Hippocampal formation (tissue), 2 donors: ENCODE results near the gene RALB.
A peak's percentile ranks its signal among the peaks of the same experiment; 100 is the strongest.
"Not testable (repeated sequence)": the region's sequence is repeated elsewhere in the genome, so short reads cannot be mapped to it uniquely, and the experiment has no call there.

Source experiments
- DNase-seq, 2 donors: peaks; one replicate each; lab custom pipeline; 2025; lab: John Stamatoyannopoulos, UW

Gene RALB

DNA sequence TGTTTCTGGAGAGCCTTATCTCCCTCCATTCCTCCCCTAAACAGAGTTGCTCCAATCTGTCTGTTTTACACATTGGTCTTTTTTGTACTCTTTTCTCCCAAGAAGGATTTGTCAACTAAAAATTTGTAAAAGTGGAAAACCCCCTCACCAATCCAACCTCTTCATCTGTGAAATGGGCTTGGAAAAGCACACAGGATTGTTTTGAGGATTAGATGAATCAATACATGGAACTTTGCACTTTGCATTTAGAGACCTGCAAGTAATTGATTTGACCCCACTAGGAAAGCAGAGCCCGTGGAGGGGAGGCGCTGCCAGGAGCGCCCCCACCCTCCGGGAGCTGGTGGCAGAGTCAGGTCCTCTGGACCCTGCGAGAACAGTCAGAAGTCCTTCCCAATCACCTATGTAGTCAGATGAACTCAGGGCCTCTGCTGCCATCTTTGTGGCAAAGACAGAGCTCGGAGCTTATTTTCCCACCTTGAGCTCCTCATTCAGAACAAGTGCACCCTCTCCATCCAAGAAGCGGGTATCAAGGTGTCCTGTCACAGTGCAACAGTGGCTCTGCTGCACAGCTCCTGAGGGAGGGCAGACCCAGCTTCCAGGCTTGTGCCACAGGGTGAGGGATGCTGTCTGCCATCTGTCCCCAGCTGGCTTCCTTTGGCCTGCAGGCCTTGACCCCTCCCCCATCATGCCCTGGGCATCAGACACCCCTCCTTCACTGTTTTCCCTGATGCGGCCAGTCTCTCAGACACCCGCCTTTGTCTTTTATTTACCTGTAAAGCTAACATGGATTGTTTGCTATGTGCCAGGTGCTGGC, 27.7 kb upstream of the RALB start:
- no peak for DNase-seq

DNA sequence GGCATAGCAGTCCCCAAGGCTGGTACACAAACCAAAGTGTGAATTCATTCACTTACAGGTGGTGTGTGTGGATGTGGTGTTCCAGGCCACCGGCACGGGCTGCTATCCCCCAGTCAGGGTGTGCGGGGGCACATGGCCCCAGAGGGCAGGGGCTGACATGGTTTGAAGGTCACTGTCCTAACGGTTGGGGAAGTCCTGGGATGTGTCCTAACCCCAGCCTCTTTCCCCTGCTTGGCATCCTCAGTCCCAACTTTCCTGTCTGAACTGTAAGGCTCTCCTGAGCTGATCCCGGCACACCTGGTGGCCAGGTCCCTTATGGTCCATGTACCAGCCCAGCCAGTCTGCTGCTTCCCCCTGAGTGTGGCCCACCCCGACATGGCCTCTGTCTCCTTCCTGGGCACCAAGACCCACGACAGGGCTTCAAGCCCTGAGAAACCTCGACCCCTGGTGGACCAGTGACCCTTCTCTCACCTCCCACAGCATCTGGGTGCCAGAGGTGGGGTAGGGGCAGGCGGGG, 27.0 kb upstream of the RALB start:
- DNase-seq, result no peak

DNA sequence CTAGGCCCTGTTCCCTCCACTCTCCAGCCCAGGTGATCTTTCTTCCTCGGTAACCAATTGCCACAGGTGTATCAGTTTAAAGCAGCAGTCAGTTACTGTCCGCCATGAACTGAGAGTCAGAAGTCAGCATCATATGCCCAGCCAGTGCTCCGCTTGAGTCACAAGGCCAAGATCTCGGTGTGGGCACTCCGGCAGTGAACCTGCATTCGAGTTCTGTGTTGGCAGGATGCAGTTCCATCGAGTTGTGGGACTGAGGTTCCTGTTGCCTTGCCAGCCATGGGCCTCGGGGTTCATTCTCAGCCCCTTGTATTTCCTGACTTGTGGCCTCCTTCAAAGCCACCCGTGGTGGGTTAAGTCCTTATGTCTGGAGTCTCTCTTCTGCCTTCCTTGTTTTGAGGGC, 26.3 kb upstream of the RALB start:
- DNase-seq, result no peak

DNA sequence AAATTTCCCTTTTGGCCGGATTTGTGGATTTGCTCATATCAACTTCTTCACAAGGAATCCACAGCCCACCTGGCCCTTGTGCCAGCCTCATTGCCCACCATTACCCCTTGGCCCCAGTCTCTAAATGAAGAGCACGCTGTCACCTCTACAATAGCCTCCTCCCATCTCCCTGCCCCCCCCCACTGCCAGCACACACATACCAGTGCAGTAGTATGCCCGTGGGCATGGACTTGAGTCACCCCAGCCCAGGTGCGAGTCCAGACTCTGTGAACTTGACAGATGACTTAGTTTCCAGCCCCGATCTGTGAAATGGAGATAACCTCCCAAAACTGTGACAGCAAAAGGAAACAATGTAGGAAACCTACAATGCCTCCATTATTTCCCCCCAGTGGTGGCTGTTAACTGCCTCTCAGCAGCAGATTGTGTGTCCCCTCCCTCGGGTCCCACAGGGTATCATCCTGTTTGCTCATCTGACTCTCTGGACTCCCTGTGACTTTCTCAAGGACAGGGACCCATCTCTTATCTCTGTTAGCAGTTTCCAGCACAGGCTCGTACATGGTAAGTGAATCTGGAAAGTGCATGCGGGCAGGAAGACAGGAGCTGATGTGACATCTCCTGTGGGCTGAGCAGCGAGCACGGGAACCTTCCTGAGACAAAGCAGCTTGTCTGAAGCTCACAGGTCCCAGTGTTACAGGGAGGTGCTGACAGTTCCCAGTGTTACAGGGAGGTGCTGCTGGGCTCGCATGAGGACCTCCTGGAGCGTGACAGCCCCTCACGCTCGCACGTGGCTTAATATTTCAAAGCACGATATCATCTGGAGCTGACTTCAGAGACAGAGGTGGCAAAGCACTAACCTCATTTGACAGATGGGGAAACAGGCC, 25.3 kb upstream of the RALB start:
- DNase-seq, result no peak

DNA sequence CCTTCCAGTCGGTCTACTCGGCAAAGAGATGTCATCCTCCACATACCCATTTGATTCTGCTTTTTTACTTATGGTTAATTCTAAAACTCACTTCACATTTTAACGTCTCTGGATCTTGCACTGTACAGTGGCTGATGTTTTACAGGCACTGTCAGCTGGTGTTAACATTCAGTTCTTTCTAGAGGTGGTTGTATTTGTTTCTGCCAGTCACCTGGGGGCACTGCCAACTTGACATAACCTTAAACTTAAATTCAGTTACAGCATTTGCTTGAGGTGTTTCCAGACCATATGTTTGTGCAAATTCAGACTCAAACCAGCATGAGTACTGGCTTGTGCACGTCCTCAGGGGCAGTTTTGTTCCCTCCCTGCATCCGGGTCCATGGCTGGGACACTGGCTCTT, 24.1 kb upstream of the RALB start:
- DNase-seq, result no peak

DNA sequence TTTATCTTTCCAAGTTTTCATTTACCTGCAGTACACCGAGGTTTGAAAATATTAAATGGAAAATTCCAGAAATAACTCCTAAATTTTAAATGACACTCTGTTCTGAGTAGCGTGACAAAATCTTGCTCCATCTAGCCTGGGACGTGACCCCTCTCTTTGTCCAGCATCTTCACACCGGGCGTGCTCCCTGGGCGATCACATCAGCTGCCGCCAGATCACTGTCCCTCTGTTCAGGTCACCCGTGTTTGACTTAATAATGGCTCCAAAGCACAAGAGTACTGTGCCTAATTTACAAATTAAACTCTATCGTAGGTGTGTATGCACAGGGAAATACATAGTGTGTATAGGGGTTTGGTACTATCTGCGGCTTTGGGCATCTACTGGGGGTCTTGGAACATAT, 23.3 kb upstream of the RALB start:
- no peak for DNase-seq

DNA sequence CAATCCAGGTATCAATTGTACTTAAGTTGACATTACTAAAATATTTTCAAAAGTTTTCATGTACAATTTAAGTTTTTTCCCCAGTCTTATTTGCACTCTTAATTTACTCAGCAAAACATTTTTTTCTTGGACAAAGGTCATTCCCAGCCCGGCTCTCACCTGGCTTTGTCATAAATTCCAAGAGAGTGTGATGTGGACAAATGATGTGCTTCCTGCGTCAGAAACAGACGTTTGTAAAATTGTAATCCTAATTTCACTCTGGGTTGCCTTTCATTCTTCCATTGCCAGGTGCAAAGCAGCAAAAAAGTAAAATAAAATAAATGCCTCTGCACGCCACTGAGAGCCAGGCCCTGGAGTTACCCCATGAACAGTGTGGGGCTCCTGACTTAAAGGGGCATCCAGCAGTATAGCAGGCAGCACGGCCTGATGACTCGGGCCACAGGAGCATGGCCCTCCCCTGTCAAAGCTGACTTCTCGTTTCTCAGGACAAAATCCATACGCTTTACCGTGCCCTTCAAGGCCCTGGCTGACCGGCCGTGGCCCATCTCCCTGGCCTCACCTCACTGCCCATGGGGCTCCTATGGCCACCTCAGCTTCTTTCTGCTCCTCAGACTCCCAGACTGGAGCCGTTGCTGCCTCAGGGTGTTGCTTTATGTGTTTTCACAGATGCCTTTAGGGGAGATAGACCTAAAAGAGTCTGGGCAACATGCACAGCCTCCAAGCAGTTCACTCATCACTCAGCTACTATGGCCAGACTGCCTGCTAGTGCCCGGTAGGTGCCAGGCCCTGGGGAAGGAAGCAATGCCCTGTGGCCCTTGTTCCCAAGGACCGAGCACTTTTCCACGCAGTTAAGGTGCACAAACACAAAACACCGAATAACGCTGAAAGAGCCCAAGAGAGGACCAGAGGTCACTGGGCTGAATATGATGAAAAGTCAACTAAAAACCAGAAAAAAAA, 21.9 kb upstream of the RALB start:
- no peak for DNase-seq

DNA sequence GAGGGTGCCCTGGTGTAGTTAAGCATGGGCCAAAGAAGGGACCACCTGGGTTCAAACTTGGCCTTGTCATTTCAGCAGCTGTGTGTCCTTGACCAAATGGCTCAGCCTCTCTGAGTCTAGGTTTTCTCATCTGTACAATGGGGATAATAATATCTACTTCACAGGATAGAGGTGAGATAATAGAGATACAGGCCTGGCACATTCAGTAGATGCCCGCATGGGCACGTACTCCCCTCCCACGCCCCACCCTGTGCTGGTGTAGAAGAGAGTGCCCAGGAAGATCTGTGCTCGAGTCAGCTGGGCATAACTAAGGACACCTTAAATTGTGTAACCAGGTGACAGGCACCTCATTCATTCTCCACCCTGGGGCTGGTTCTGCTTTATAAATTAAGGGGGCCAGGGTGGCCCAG, 21.1 kb upstream of the RALB start:
- DNase-seq, result no peak

DNA sequence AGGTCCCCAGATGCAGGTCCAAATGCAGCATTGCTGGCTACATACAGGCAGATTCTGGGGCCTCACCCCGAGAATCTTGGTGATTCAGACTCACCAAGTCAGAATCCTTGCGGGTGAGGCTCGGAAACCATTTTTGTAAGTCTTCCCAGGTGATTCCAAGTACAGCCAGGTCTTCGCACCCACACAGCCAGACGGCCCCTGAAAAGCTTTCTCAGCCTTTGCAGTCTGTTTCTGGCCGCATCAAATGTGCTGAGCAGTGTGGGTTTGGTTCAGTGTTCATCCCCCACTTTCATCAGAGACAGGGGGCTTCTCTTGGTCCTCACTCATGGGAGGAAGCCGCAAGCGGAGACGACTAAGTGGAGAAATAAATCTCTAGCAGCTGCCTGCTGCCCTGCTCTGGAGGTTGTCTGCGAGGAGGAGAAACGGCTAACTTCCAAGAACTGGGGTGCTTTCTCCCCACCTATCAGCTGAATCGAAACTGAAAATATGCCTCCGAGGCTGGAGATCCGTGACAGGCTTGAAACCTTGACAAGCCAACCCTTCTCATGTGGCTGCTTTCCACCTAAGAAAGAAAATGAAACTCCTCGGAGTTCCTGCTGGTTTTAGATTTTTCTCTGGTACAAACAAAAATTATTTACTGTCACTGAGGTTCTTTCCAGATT, 20.5 kb upstream of the RALB start:
- peak in 1 of 2 donors; percentile 7 for DNase-seq

DNA sequence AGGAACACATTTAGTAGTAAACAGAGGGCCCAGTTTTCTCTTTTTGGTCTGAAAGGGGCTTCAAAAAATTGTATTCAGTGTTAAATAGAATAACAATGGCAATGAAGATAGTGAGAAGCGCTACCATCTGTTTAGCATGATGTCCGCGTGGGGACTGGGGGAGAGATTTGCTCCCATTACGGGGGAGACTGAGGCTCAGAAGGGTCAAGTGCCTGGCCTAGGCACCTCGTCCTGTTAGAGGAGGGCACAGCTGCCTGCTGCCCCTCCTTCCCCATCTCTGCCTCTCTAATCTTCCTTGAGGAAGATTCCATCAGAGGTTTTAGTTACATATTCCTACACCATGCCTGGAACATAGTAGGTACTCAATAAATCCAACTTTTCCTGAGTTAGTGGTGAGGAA, 19.4 kb upstream of the RALB start:
- no peak for DNase-seq

DNA sequence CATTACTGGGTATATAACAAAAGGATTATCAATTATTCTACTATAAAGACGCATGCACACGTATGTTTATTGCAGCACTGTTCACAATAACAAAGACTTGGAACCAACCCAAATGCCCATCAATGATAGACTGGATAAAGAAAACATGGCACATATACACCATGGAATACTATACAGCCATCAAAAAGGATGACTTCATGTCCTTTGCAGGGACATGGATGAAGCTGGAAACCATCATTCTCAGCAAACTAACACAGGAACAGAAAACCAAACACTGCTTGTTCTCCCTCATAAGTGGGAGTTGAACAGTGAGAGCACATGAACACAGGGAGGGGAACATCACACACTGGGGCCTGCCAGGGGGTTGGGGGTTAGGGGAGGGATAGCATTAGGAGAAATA, 17.5 kb upstream of the RALB start:
- DNase-seq, result not testable (repeated sequence)

DNA sequence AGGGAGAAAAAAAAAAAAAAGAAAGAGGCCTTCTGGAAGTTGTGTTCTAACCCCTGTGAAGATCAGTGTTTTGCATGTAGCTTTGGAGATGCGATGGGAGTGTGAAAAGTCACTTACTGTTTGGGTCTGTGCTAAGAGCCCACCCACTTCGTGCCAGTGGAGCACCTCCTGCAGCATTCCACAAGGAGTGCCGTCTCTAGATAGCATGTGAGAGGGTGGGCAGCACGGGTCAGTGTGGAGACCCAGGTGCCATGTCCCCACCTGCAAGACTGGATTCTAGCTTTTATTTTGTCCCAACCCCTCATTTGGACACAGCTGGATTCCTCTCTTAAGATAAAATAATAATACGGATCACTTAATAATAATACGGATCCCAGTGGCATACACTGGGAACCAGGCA, 17.0 kb upstream of the RALB start:
- DNase-seq, result no peak

DNA sequence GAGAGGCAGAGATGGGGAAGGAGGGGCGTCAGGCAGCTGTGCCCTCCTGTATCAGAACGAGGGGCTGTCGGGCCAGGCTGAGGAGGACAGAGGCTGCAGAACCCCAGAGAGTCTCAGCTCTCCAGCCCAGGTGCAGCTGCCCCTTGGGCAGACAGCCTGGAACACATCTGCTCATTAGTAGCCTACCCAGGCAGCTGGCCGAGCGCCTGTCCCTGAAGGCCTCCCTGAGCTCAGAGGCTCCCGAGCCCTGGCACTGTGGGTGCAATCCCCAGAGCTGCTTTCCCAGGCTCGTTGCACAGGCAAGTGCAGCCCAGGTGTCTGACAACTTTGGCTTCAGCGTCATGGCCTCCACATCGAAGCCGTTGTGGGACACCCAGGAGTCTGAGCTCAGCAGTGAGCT, 16.3 kb upstream of the RALB start:
- no peak for DNase-seq

DNA sequence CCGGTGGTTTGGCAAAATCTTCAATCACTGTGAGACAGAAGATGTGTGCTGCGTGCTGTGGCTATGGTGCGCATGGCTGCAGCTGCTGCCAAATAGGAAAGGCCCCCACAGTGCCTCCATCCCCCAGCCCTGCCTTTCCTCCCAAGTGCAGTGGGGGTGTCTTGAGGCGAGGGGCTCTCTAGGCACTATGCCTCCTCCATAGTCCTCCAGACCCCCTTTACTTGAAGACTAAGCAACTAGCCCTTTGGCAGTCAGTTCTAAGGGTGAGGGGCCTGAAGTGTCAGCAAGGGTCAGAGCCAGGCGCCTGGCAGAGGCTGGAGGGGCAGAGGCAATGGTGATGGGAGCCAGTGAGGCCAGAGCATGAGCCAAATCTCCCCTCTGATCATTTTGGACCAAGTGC, 15.9 kb upstream of the RALB start:
- DNase-seq, result no peak

DNA sequence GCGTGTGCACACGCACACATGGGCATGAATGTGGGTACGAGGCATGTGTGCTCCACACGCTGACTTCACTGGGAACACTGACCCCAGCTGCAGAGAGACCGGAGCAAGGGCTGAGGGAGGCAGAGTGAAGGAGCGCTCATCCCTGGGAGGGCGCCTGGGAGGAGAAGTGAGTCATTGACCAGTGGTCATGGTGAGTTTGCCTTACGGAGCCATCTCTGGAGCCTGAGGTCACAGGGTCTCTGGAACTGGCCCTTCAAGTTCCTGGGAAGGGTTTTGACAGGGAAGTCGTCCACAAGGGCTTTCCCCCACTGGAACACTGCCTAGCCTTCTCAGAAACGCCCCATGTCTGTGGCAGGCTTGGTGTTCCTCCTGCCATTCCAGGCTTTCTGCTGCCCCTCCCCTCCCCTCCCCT, 15.2 kb upstream of the RALB start:
- DNase-seq, result no peak

DNA sequence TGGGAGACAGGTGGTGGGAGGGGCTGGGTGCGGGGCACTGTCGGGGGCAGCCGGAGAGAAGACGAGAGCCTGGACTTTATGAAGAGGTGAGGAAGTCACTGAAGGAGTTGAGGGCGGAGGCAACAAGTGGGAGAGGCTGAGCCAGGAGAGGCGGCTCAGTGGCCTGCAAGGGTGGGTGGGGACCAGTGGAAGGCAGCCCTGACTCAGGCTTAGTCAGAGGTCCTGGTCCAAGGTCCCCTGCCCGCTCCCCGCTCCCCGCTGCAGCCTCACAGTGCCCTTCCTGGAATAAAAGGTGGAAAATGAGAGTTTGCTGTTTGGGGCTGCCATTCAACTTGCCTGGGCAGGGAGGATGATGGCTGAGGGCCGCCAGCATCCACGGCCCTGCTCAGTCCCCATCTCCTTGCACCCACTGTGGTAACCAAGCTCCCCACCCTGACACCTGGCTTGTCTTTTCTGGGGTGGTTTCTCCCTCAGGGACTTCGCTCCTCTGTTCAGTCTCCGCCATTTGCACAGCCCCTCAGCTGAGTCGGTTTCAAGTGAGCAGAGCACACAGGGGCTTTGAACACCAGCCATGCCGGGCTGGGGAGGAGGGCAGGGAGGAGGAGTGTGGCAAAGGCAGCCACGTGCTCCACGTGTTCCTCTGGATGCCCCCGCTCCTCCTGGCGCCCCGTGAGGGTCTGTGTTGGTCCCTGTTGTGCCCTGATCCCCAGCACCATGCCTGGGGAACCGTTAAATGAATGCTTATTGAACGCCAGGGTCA, 13.7 kb upstream of the RALB start:
- no peak for DNase-seq

DNA sequence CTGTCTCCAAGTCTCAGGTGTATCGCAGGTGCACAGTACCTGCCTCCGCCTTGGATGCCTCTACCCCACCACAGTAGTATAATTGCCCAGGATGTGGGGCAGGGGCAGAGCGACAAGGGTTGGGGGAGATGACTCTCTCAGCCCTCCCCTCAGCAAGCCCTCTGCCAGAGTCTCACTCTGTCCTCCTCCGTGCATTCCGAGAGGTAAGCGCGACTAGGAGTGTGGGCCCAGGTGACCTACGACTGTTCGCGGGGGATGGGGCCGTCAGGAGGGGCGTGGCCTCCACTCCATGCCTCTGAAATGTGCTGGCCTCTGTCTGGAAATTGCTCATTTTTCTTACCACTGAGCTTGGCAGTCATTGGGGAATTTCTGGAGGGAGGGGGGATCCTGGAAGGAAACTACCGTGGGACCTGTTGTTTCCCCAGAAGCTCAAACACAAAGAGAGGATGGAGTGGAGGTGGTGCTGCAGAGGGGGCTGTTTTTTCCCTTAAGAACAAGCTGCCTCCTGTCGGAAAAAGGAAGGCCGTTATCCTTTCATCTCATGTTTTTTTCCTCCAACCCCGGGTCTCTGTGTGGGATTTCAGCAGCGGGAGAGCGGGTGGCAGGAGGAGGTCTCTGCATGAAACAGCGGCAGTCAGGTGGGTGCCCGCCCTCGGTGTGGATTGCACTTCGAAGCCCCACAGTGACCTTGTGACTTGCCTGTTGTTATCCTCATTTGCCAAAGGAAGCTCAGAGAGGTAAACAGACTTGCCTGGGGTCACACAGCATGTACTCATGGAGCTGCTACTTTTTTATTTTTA, 13.0 kb upstream of the RALB start:
- no peak for DNase-seq

DNA sequence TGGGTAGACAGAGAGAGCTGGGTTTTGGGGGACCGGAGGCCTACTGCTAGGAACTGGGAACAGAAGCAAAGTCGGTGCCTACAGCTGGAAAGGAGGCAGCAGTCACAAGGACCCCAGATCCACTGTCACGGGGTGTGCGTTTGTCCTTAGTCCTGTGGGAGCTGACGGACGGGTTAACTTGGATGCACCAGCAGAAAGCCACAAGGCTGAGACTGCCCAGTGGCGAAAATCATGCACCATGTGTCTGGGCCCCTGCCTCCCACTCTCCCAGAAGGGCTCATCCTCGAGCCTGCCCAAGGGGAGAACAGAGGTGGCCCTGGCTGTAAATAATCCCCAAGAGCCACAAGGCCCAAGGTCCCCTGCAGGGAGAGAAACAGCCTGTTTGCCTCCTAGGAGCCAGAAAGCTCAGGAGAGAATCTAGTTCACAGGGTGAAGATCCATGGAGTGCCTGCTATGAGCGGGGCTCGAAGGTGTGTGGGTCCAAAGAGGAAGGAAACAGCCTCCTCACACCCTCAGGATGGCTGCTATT, 11.7 kb upstream of the RALB start:
- no peak for DNase-seq

DNA sequence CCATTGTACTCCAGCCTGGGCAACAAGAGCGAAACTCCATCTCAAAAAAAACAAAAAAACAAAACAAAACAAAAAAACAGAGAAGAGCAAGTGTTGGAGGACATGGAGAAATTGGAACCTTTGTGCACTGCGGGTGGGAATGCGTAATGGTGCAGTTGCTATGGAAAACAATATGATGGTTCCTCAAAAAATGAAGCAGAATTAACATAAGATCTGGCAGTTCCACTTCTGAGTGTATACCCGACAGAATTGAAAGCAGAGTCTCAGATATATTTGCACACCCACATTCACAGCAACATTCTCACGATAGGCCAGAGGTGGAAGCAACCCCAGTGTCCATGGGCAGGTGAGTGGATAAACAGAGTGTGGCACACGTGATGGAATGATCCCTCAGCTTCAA, 11.0 kb upstream of the RALB start:
- DNase-seq, result no peak
